Ishikawa (cell line): Measurements from ENCODE around the gene SESN2.

Experiments
- CEBPB ChIP-seq: IDR thresholded peaks from 2 replicates; pipeline ENCODE4 v1.6.1; 2012
- EP300 ChIP-seq: IDR thresholded peaks from 2 replicates; pipeline ENCODE4 v1.6.1; 2012; ENCODE audit warnings: borderline replicate concordance
- MAX ChIP-seq: IDR thresholded peaks from 2 replicates; pipeline ENCODE4 v1.6.1; 2012
- RAD21 ChIP-seq: IDR thresholded peaks from 2 replicates; pipeline ENCODE4 v1.6.1; 2012; ENCODE audit warnings: low read depth
- TAF1 ChIP-seq: IDR thresholded peaks from 2 replicates; pipeline ENCODE4 v1.6.1; 2012; ENCODE audit warnings: low read depth, mild to moderate bottlenecking
- TCF12 ChIP-seq: IDR thresholded peaks from 2 replicates; pipeline ENCODE4 v1.6.1; 2012; ENCODE audit warnings: low read depth
- TEAD4 ChIP-seq: IDR thresholded peaks from 2 replicates; pipeline ENCODE4 v1.6.1; 2012
- YY1 ChIP-seq: IDR thresholded peaks from 2 replicates; pipeline ENCODE4 v1.6.1; 2012; ENCODE audit warnings: low read depth
- TF ChIP-seq, protein P1 (sequence below): IDR thresholded peaks from 2 replicates; pipeline ENCODE4 v1.6.1; 2012; ENCODE audit warnings: low read depth, mild to moderate bottlenecking

- TF ChIP-seq, protein P1, sequence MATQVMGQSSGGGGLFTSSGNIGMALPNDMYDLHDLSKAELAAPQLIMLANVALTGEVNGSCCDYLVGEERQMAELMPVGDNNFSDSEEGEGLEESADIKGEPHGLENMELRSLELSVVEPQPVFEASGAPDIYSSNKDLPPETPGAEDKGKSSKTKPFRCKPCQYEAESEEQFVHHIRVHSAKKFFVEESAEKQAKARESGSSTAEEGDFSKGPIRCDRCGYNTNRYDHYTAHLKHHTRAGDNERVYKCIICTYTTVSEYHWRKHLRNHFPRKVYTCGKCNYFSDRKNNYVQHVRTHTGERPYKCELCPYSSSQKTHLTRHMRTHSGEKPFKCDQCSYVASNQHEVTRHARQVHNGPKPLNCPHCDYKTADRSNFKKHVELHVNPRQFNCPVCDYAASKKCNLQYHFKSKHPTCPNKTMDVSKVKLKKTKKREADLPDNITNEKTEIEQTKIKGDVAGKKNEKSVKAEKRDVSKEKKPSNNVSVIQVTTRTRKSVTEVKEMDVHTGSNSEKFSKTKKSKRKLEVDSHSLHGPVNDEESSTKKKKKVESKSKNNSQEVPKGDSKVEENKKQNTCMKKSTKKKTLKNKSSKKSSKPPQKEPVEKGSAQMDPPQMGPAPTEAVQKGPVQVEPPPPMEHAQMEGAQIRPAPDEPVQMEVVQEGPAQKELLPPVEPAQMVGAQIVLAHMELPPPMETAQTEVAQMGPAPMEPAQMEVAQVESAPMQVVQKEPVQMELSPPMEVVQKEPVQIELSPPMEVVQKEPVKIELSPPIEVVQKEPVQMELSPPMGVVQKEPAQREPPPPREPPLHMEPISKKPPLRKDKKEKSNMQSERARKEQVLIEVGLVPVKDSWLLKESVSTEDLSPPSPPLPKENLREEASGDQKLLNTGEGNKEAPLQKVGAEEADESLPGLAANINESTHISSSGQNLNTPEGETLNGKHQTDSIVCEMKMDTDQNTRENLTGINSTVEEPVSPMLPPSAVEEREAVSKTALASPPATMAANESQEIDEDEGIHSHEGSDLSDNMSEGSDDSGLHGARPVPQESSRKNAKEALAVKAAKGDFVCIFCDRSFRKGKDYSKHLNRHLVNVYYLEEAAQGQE, result no peak
- TF ChIP-seq CEBPB (no peak), RAD21 (no peak), EP300 (no peak), MAX (no peak), TCF12 (no peak), TAF1 (no peak), YY1 (no peak), TEAD4 (no peak)
These were observed 26.1 kb upstream of the SESN2 start for GRCh38 chr1:28233264-28233606.
